ENCODE results near the gene ZNF71.

The ZNF71 gene

GRCh38 chr19:56572589-56572988 lies 22.5 kb upstream of the ZNF71 start:
- no peak for DNase-seq (ENCODE audit: low read depth in 1 of 2, low spot score in 1 of 2)
- no peak overlapping the region for H3K27ac ChIP-seq (replicated peaks)
- TF ChIP-seq REST (IDR thresholded peaks at IDR 0.05; ENCODE audit: insufficient replicate concordance, low read depth) (no peak), SPI1 (IDR thresholded peaks at IDR 0.05; ENCODE audit: borderline replicate concordance, low read depth) (no peak)
- H3K4me3 ChIP-seq (replicated peaks; ENCODE audit: insufficient read depth, low read length) = no peak overlapping the region
- H3K27me3 ChIP-seq (ENCODE audit: insufficient read depth, poor library complexity, severe bottlenecking) = no peaks in the 10 kb centered on the region

- H3K27me3 ChIP-seq (ENCODE audit: insufficient read depth, poor library complexity, severe bottlenecking) = no peaks in the 10 kb centered on the region
- no peak for DNase-seq (ENCODE audit: low read depth in 1 of 2, low spot score in 1 of 2)
- H3K27ac ChIP-seq (replicated peaks) = no peak overlapping the region
- no peak overlapping the region for H3K4me3 ChIP-seq (replicated peaks; ENCODE audit: insufficient read depth, low read length)
- no peak for TF ChIP-seq GABPA (IDR thresholded peaks at IDR 0.05; ENCODE audit: low read depth)
These were observed 21.2 kb upstream of the ZNF71 start for GRCh38 chr19:56573914-56574313.

GRCh38 chr19:56577719-56578602 lies 17.1 kb upstream of the ZNF71 start:
- TF ChIP-seq REST (IDR thresholded peaks at IDR 0.05; ENCODE audit: insufficient replicate concordance, low read depth) = no peak
- no peak for TF ChIP-seq CTCF (IDR thresholded peaks at IDR 0.05; ENCODE audit: insufficient read depth, low read length)
- no peak for TF ChIP-seq POLR2AphosphoS5 (IDR thresholded peaks at IDR 0.05; ENCODE audit: low read depth)
- no peak for TF ChIP-seq SPI1 (IDR thresholded peaks at IDR 0.05; ENCODE audit: borderline replicate concordance, low read depth)
- no peak for TF ChIP-seq GABPA (IDR thresholded peaks at IDR 0.05; ENCODE audit: low read depth)
- no peak overlapping the region for H3K27ac ChIP-seq (replicated peaks)
- H3K4me3 ChIP-seq (replicated peaks; ENCODE audit: insufficient read depth, low read length) = no peak overlapping the region
- no peaks in the 10 kb centered on the region for H3K27me3 ChIP-seq (ENCODE audit: insufficient read depth, poor library complexity, severe bottlenecking)
- no peak for DNase-seq (ENCODE audit: low read depth in 1 of 2, low spot score in 1 of 2)

- no peaks in the 10 kb centered on the region for H3K27me3 ChIP-seq (ENCODE audit: insufficient read depth, poor library complexity, severe bottlenecking)
- peak; percentile 46 for TF ChIP-seq SPI1 (IDR thresholded peaks at IDR 0.05; ENCODE audit: borderline replicate concordance, low read depth)
- no peak for TF ChIP-seq REST (IDR thresholded peaks at IDR 0.05; ENCODE audit: insufficient replicate concordance, low read depth)
- no peak for TF ChIP-seq GABPA (IDR thresholded peaks at IDR 0.05; ENCODE audit: low read depth)
- no peak for TF ChIP-seq POLR2AphosphoS5 (IDR thresholded peaks at IDR 0.05; ENCODE audit: low read depth)
- no peak for TF ChIP-seq CTCF (IDR thresholded peaks at IDR 0.05; ENCODE audit: insufficient read depth, low read length)
- H3K27ac ChIP-seq (replicated peaks) = no peak overlapping the region
- no peak for DNase-seq (ENCODE audit: low read depth in 1 of 2, low spot score in 1 of 2)
- peak overlapping the region; percentile 95; the same call in 1 of the 2 replicates for H3K4me3 ChIP-seq (replicated peaks; ENCODE audit: insufficient read depth, low read length)
These were observed 688 bp upstream of the ZNF71 start for GRCh38 chr19:56594446-56594782.
